Muscle layer of colon (tissue), 2 donors: Measurements from ENCODE around the gene SSBP3.

Source experiments
- H3K27ac ChIP-seq: one replicate; pipeline ENCODE4 v1.7.0; 2013; ENCODE audit warnings: low read depth, mild to moderate bottlenecking, low read length, moderate library complexity
- H3K27me3 ChIP-seq, 2 donors: one replicate each; pipeline ENCODE4 v1.7.0; 2013; ENCODE audit warnings: low read length in 2 of 2, mild to moderate bottlenecking in 2 of 2; ENCODE audit not compliant: insufficient read depth in 2 of 2, control insufficient read depth in 1 of 2
- H3K36me3 ChIP-seq: one replicate; pipeline ENCODE4 v1.7.0; 2013; ENCODE audit warnings: mild to moderate bottlenecking, low read length; ENCODE audit not compliant: insufficient read depth
- H3K4me1 ChIP-seq: one replicate; pipeline ENCODE4 v1.7.0; 2013; ENCODE audit warnings: mild to moderate bottlenecking, low read length; ENCODE audit not compliant: insufficient read depth
- H3K4me3 ChIP-seq, 2 donors: one replicate each; pipeline ENCODE4 v1.7.0; 2013; ENCODE audit warnings: low read length in 2 of 2, low read depth in 1 of 2, mild to moderate bottlenecking in 1 of 2, moderate library complexity in 1 of 2
- H3K9ac ChIP-seq: one replicate; pipeline ENCODE4 v1.7.0; 2013; ENCODE audit warnings: low read length
- H3K9me3 ChIP-seq: one replicate; pipeline ENCODE4 v1.7.0; 2013; ENCODE audit warnings: mild to moderate bottlenecking, low read length
- donor health status: abdominal sarcoma.
- donor health status: Adenocarcinoma of cecum.

SSBP3 gene

GRCh38 chr1:54297596-54298283, 108.5 kb downstream of the SSBP3 start:
- Histone ChIP-seq H3K27ac (peak overlapping the region; percentile 35), H3K36me3 (no peaks in the 10 kb centered on the region), H3K4me1 (peaks cover 59% of the 10 kb centered on the region), H3K27me3 (no peaks in the 10 kb centered on the region), H3K9me3 (no peaks in the 10 kb centered on the region), H3K4me3 (no peak overlapping the region), H3K9ac (no peak overlapping the region)

GRCh38 chr1:54296666-54297065, 109.5 kb downstream of the SSBP3 start:
- H3K27ac ChIP-seq: no peak overlapping the region
- no peaks in the 10 kb centered on the region for H3K27me3 ChIP-seq
- peaks cover 70% of the 10 kb centered on the region for H3K4me1 ChIP-seq
- no peaks in the 10 kb centered on the region for H3K9me3 ChIP-seq
- no peak overlapping the region for H3K9ac ChIP-seq
- no peaks in the 10 kb centered on the region for H3K36me3 ChIP-seq
- H3K4me3 ChIP-seq: no peak overlapping the region

- Histone ChIP-seq H3K9ac (no peak overlapping the region), H3K4me3 (no peak overlapping the region), H3K9me3 (no peaks in the 10 kb centered on the region), H3K27ac (no peak overlapping the region), H3K4me1 (peaks cover 81% of the 10 kb centered on the region), H3K36me3 (no peaks in the 10 kb centered on the region), H3K27me3 (no peaks in the 10 kb centered on the region)
Observed at GRCh38 chr1:54294887-54295286, 111.3 kb downstream of the SSBP3 start.

- Histone ChIP-seq H3K9ac (no peak overlapping the region), H3K4me1 (peaks cover 78% of the 10 kb centered on the region), H3K36me3 (no peaks in the 10 kb centered on the region), H3K9me3 (no peaks in the 10 kb centered on the region), H3K4me3 (no peak overlapping the region), H3K27ac (no peak overlapping the region), H3K27me3 (no peaks in the 10 kb centered on the region)
Observed at GRCh38 chr1:54292002-54292911, 113.9 kb downstream of the SSBP3 start.

GRCh38 chr1:54291276-54292001, 114.8 kb downstream of the SSBP3 start:
- peaks cover 85% of the 10 kb centered on the region for H3K4me1 ChIP-seq
- no peaks in the 10 kb centered on the region for H3K9me3 ChIP-seq
- H3K27ac ChIP-seq: no peak overlapping the region
- H3K27me3 ChIP-seq: no peaks in the 10 kb centered on the region
- H3K36me3 ChIP-seq: no peaks in the 10 kb centered on the region
- H3K9ac ChIP-seq: no peak overlapping the region
- H3K4me3 ChIP-seq: no peak overlapping the region

GRCh38 chr1:54290506-54291184, 115.5 kb downstream of the SSBP3 start:
- Histone ChIP-seq H3K9ac (no peak overlapping the region), H3K27me3 (no peaks in the 10 kb centered on the region), H3K36me3 (no peaks in the 10 kb centered on the region), H3K27ac (peak overlapping the region; percentile 19), H3K9me3 (no peaks in the 10 kb centered on the region), H3K4me1 (peaks cover 84% of the 10 kb centered on the region), H3K4me3 (no peak overlapping the region)

- peaks cover 76% of the 10 kb centered on the region for H3K4me1 ChIP-seq
- no peak overlapping the region for H3K4me3 ChIP-seq
- H3K9ac ChIP-seq: no peak overlapping the region
- H3K36me3 ChIP-seq: no peaks in the 10 kb centered on the region
- peak overlapping the region; percentile 19 for H3K27ac ChIP-seq
- H3K27me3 ChIP-seq: no peaks in the 10 kb centered on the region
- no peaks in the 10 kb centered on the region for H3K9me3 ChIP-seq
Observed at GRCh38 chr1:54289712-54290233, 116.4 kb downstream of the SSBP3 start.

- no peaks in the 10 kb centered on the region for H3K27me3 ChIP-seq
- no peak overlapping the region for H3K9ac ChIP-seq
- peak overlapping the region; percentile 60 for H3K27ac ChIP-seq
- H3K4me3 ChIP-seq: no peak overlapping the region
- H3K9me3 ChIP-seq: no peaks in the 10 kb centered on the region
- no peaks in the 10 kb centered on the region for H3K36me3 ChIP-seq
- H3K4me1 ChIP-seq: peaks cover 72% of the 10 kb centered on the region
Observed at GRCh38 chr1:54287801-54288211, 118.4 kb downstream of the SSBP3 start.

GRCh38 chr1:54287176-54287650, 119.0 kb downstream of the SSBP3 start:
- Histone ChIP-seq H3K9me3 (no peaks in the 10 kb centered on the region), H3K27me3 (no peaks in the 10 kb centered on the region), H3K4me1 (peaks cover 70% of the 10 kb centered on the region), H3K4me3 (no peak overlapping the region), H3K27ac (peak overlapping the region; percentile 60), H3K9ac (no peak overlapping the region), H3K36me3 (no peaks in the 10 kb centered on the region)

GRCh38 chr1:54285815-54286345, 120.3 kb downstream of the SSBP3 start:
- no peak overlapping the region for H3K4me3 ChIP-seq
- H3K27me3 ChIP-seq: no peaks in the 10 kb centered on the region
- no peak overlapping the region for H3K27ac ChIP-seq
- H3K4me1 ChIP-seq: peaks cover 59% of the 10 kb centered on the region
- H3K36me3 ChIP-seq: no peaks in the 10 kb centered on the region
- H3K9me3 ChIP-seq: no peaks in the 10 kb centered on the region
- no peak overlapping the region for H3K9ac ChIP-seq
